Neuronal stem cell (in vitro differentiated cells): Measurements from ENCODE around the gene TBC1D19.

Experiments used
- DNase-seq: peaks from one replicate; pipeline ENCODE4 v3.0.0-alpha.2; 2013; ENCODE audit warnings: low spot score
- H2AFZ ChIP-seq: one replicate; pipeline ENCODE4 v1.6.1; 2013; ENCODE audit warnings: mild to moderate bottlenecking, low read length, inconsistent platforms
- H2AK5ac ChIP-seq: 2 replicates; pipeline ENCODE4 v1.6.1; 2013; ENCODE audit warnings: low read depth, mild to moderate bottlenecking, inconsistent platforms, low read length, moderate library complexity, mixed read lengths
- H2BK120ac ChIP-seq: 2 replicates; pipeline ENCODE4 v1.6.1; 2013; ENCODE audit warnings: low read depth, mild to moderate bottlenecking, inconsistent platforms, low read length, moderate library complexity, mixed read lengths
- H2BK12ac ChIP-seq: one replicate; pipeline ENCODE4 v1.6.1; 2013; ENCODE audit warnings: low read length, inconsistent platforms
- H2BK15ac ChIP-seq: 2 replicates; pipeline ENCODE4 v1.6.1; 2013; ENCODE audit warnings: mild to moderate bottlenecking, low read length, inconsistent platforms, mixed read lengths
- H2BK5ac ChIP-seq: one replicate; pipeline ENCODE4 v1.6.1; 2013; ENCODE audit warnings: inconsistent platforms, mild to moderate bottlenecking, low read length, moderate library complexity
- H3K14ac ChIP-seq: one replicate; pipeline ENCODE4 v1.6.1; 2013; ENCODE audit warnings: low read length, inconsistent platforms
- H3K18ac ChIP-seq: 2 replicates; pipeline ENCODE4 v1.6.1; 2013; ENCODE audit warnings: low read length, inconsistent platforms
- H3K23ac ChIP-seq: 2 replicates; pipeline ENCODE4 v1.6.1; 2013; ENCODE audit warnings: low read depth, mild to moderate bottlenecking, mixed read lengths, low read length, inconsistent platforms; ENCODE audit not compliant: poor library complexity
- H3K27ac ChIP-seq: replicated peaks from 3 replicates; pipeline ENCODE4 v1.5.1; 2013; ENCODE audit warnings: low read length, inconsistent platforms
- H3K27me3 ChIP-seq, 3 experiments: 2 replicates each; pipeline ENCODE4 v1.6.1; 2013; ENCODE audit warnings: low read length in 3 of 3, mild to moderate bottlenecking in 2 of 3, inconsistent platforms in 1 of 3, low read depth in 1 of 3, mixed read lengths in 1 of 3, moderate library complexity in 1 of 3; ENCODE audit not compliant: control insufficient read depth in 3 of 3, insufficient read depth in 3 of 3
- H3K36me3 ChIP-seq, 2 donors: replicated peaks in 1 of 2; 2 replicates each; pipeline ENCODE4 v1.6.1; 2013; ENCODE audit warnings: low read length in 2 of 2; ENCODE audit not compliant: control insufficient read depth in 2 of 2, insufficient read depth in 2 of 2
- H3K4ac ChIP-seq: 2 replicates; pipeline ENCODE4 v1.6.1; 2013; ENCODE audit warnings: inconsistent platforms, mild to moderate bottlenecking, low read length, moderate library complexity
- H3K4me1 ChIP-seq, 2 donors: 1 replicate in 1 of 2; 2 replicates in 1 of 2; pipeline ENCODE4 v1.6.1; 2013; ENCODE audit warnings: low read length in 2 of 2, low read depth in 1 of 2; ENCODE audit not compliant: control insufficient read depth in 2 of 2, insufficient read depth in 1 of 2
- H3K4me2 ChIP-seq: one replicate; pipeline ENCODE4 v1.6.1; 2013; ENCODE audit warnings: mild to moderate bottlenecking, low read length, inconsistent platforms; ENCODE audit not compliant: insufficient read depth, poor library complexity, severe bottlenecking
- H3K4me3 ChIP-seq, 2 donors: 2 replicates each; pipeline ENCODE4 v1.5.1; 2013; ENCODE audit warnings: low read length in 2 of 2, mild to moderate bottlenecking in 2 of 2, inconsistent platforms in 1 of 2, moderate library complexity in 1 of 2
- H3K79me1 ChIP-seq: one replicate; pipeline ENCODE4 v1.6.1; 2013; ENCODE audit warnings: low read depth, mild to moderate bottlenecking, inconsistent platforms, low read length, moderate library complexity
- H3K9ac ChIP-seq: one replicate; pipeline ENCODE4 v1.6.1; 2013; ENCODE audit warnings: mild to moderate bottlenecking, low read depth, low read length, inconsistent platforms; ENCODE audit not compliant: poor library complexity
- H3K9me3 ChIP-seq, 2 donors: replicated peaks in 1 of 2; 2 replicates each; pipeline versions ENCODE3 to v1.6.1; 2013; ENCODE audit warnings: low read length in 2 of 2, mild to moderate bottlenecking in 2 of 2, inconsistent platforms in 1 of 2, low read depth in 1 of 2, mixed read lengths in 1 of 2, moderate library complexity in 1 of 2; ENCODE audit not compliant: control insufficient read depth in 2 of 2, insufficient read depth in 1 of 2
- H4K8ac ChIP-seq: one replicate; pipeline ENCODE4 v1.6.1; 2013; ENCODE audit warnings: low read depth, mild to moderate bottlenecking, inconsistent platforms, low read length, moderate library complexity
- H4K91ac ChIP-seq: one replicate; pipeline ENCODE4 v1.6.1; 2013; ENCODE audit warnings: low read length, low read depth, mild to moderate bottlenecking, inconsistent platforms; ENCODE audit not compliant: poor library complexity
- WGBS, 2 donors: extraction: QIAGEN DNeasy Blood & Tissue Kit; methylation state at CpG; one replicate each; pipeline ENCODE4 v1.1.7; 2013; ENCODE audit warnings: missing lambda C conversion rate in 2 of 2, mixed read lengths in 1 of 2; ENCODE audit not compliant: insufficient read length in 2 of 2, insufficient replicate concordance in 1 of 2; ENCODE audit errors: extremely low coverage in 2 of 2; 5-methylcytosine and 5-hydroxymethylcytosine counted together

TBC1D19 gene

DNA sequence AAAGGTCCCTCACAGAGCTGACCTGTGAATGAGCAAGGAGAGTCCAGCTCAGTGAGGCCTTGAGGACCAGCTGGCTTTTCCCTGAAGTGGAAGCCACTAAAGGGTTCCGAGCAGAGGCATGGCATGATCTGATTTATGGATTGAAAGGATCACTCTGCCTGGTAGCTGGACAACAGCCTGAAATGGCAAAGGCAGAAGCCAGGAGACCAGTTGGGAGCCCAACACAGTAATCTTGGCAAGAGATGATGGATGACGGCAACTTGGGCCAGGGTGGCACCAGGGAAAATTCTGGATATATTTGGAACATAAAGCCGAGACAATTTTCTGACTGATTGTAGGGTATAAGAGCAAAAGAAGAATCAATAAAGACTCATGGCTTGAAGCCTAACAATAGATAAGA, 207.5 kb downstream of the TBC1D19 start:
- Histone ChIP-seq H3K27me3 (no peaks in the 10 kb centered on the region), H3K4me3 (no peak overlapping the region), H3K9me3 (no peaks in the 10 kb centered on the region), H2BK120ac (no peak overlapping the region), H3K4me1 (peaks cover 10 to 14% of the 10 kb centered on the region in 2 donors), H3K14ac (no peak overlapping the region), H2BK12ac (no peak overlapping the region), H3K4ac (no peak overlapping the region), H2BK5ac (no peak overlapping the region), H3K18ac (no peak overlapping the region), H4K8ac (no peak overlapping the region), H2AFZ (no peak overlapping the region), H4K91ac (no peak overlapping the region), H3K4me2 (no peak overlapping the region), H3K79me1 (no peaks in the 10 kb centered on the region), H3K9ac (no peak overlapping the region), H2BK15ac (no peak overlapping the region), H3K23ac (no peak overlapping the region), H2AK5ac (no peak overlapping the region), H3K36me3 (no peaks in the 10 kb centered on the region), H3K27ac (no peak overlapping the region)
- DNase-seq: no peak
- no CpG with 5 or more reads among the region's 3 CpGs for WGBS, 2 donors

DNA sequence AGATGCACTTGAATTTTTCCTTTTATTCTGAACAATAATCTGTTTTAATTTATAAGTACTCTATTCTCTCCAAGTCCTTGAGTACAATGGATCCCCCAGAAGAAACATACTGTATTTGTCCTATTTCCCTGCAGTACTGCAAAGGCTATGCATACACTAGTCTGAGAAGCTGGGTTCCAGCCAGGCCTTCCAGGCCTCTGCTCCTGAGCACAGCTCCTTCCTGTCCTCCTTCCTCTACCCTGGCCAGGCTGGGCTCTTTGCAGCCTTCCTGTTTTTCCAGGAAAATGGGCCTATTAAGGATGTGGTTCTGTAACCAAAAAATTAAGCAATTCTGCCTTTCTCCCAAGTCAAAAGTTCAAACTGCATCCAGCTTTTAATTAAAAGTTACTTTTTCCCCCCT, 208.8 kb downstream of the TBC1D19 start:
- H3K9ac ChIP-seq: no peak overlapping the region
- no peak overlapping the region for H2BK5ac ChIP-seq
- no peak overlapping the region for H2BK12ac ChIP-seq

DNA sequence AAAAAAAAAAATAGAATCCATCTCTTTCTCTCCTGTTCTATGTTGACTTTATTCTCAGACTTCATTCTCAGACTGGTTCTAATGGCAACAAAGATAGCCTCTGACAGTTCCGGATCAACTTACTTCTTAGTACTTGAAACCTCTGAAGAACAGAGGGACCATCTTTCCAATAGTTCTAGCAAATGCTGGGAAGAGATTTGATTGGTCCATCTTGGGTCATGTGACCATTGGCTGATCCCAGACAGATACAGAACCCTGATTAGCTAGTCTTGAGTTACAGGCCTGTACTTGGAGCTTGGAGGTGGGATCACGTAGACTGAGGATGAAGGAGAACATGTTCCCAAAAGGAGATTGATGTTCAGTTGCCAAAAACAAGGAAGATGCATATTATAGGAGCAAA, 209.9 kb downstream of the TBC1D19 start:
- H3K4me2 ChIP-seq: no peak overlapping the region

More for the DNA sequence above, 208.8 kb downstream of the TBC1D19 start:
- Histone ChIP-seq H3K4ac (no peak overlapping the region), H3K27me3 (no peaks in the 10 kb centered on the region), H3K27ac (no peak overlapping the region), H2BK120ac (no peak overlapping the region), H2AFZ (no peak overlapping the region), H3K36me3 (no peaks in the 10 kb centered on the region), H3K18ac (no peak overlapping the region), H2AK5ac (no peak overlapping the region), H3K14ac (no peak overlapping the region), H3K4me3 (no peak overlapping the region), H4K91ac (no peak overlapping the region), H2BK15ac (no peak overlapping the region), H3K23ac (no peak overlapping the region), H3K79me1 (no peaks in the 10 kb centered on the region), H4K8ac (no peak overlapping the region), H3K9me3 (no peaks in the 10 kb centered on the region), H3K4me1 (peaks cover 5 to 7% of the 10 kb centered on the region in 2 donors), H3K4me2 (no peak overlapping the region)
- no peak for DNase-seq

DNA sequence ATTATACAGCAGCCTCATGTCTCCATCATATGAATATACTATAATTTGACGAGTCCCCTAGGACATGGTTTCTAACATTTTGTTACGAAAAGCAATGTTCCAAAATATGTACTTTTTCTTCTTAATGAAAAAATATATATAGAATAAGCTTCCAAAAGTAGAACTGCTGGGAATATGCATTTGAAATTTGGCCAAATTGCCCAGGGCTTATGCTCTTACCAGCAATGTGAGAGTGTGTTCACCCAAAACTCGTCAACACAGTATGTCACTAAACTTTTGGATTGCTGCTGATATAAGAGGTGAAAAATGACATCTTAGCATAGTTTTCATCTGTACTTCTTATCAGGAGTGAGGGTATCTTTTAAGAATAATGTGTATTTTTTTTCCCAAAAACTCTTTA, 212.2 kb downstream of the TBC1D19 start:
- H4K91ac ChIP-seq: no peak overlapping the region
- H3K4me3 ChIP-seq: no peak overlapping the region
- H3K27ac ChIP-seq: no peak overlapping the region
- no CpG with 5 or more reads among the region's 3 CpGs for WGBS, 2 donors
- no peaks in the 10 kb centered on the region for H3K79me1 ChIP-seq
- H3K23ac ChIP-seq: no peak overlapping the region
- H3K9ac ChIP-seq: no peak overlapping the region
- H3K18ac ChIP-seq: no peak overlapping the region
- no peaks in the 10 kb centered on the region for H3K36me3 ChIP-seq
- H3K4me2 ChIP-seq: no peak overlapping the region
- no peak overlapping the region for H2BK12ac ChIP-seq
- no peaks in the 10 kb centered on the region for H3K9me3 ChIP-seq
- no peak overlapping the region for H2BK120ac ChIP-seq
- H3K14ac ChIP-seq: no peak overlapping the region
- no peak for DNase-seq
- H2BK5ac ChIP-seq: no peak overlapping the region
- no peak overlapping the region for H2AK5ac ChIP-seq
- H3K27me3 ChIP-seq: no peaks in the 10 kb centered on the region
- H4K8ac ChIP-seq: no peak overlapping the region
- peaks cover 0 to 3% of the 10 kb centered on the region in 2 donors for H3K4me1 ChIP-seq
- no peak overlapping the region for H2BK15ac ChIP-seq
- no peak overlapping the region for H3K4ac ChIP-seq
- H2AFZ ChIP-seq: no peak overlapping the region

More for the DNA sequence above, 209.9 kb downstream of the TBC1D19 start:
- H3K23ac ChIP-seq: no peak overlapping the region
- H3K79me1 ChIP-seq: no peaks in the 10 kb centered on the region
- H3K9me3 ChIP-seq: no peaks in the 10 kb centered on the region
- DNase-seq: no peak
- no peak overlapping the region for H3K4ac ChIP-seq
- H3K9ac ChIP-seq: no peak overlapping the region
- no peak overlapping the region for H2AFZ ChIP-seq
- no peak overlapping the region for H3K14ac ChIP-seq
- WGBS, 2 donors: no CpG with 5 or more reads among the region's 2 CpGs
- H2BK12ac ChIP-seq: no peak overlapping the region
- H2BK5ac ChIP-seq: no peak overlapping the region
- H3K27me3 ChIP-seq: no peaks in the 10 kb centered on the region
- no peak overlapping the region for H3K18ac ChIP-seq
- no peak overlapping the region for H4K8ac ChIP-seq
- no peaks in the 10 kb centered on the region for H3K36me3 ChIP-seq
- no peak overlapping the region for H2AK5ac ChIP-seq
- peaks cover 0 to 3% of the 10 kb centered on the region in 2 donors for H3K4me1 ChIP-seq
- H4K91ac ChIP-seq: no peak overlapping the region
- H2BK120ac ChIP-seq: no peak overlapping the region
- H2BK15ac ChIP-seq: no peak overlapping the region
- no peak overlapping the region for H3K4me3 ChIP-seq
- no peak overlapping the region for H3K27ac ChIP-seq
